OCI-LY3 (cell line): ENCODE data around the gene RASGRF2.

Source experiments
- H2AFZ ChIP-seq: fragments of 200-600, 300-600 bp; shearing (Covaris generic); 2 replicates; pipeline ENCODE4 v1.6.0; 2014; ENCODE audit warnings: antibody characterized with exemption, low read depth, low read length
- H3K27ac ChIP-seq: fragments of 200-600, 300-600 bp; sonication (generic); 2 replicates; pipeline ENCODE4 v1.5.1; 2014; ENCODE audit warnings: mild to moderate bottlenecking, low read length, moderate library complexity, mixed read lengths
- H3K27me3 ChIP-seq: fragments of 200-600, 300-600 bp; sonication (generic); 2 replicates; pipeline ENCODE4 v1.6.1; 2014; ENCODE audit warnings: low read depth, low read length, mixed read lengths
- H3K36me3 ChIP-seq: fragments of 200-600, 300-600 bp; sonication (generic); replicated peaks from 2 replicates; pipeline ENCODE3; 2014; ENCODE audit warnings: low read depth, low read length, mixed read lengths
- H3K4me1 ChIP-seq: fragments of 300-600, 200-600 bp; sonication (generic); 2 replicates; pipeline ENCODE4 v1.6.1; 2014; ENCODE audit warnings: low read length, mixed read lengths
- H3K4me2 ChIP-seq: fragments of 200-600, 300-600 bp; sonication (generic); 2 replicates; pipeline ENCODE4 v1.6.1; 2014; ENCODE audit warnings: low read length, mixed read lengths
- H3K4me3 ChIP-seq: fragments of 300-600, 200-600 bp; sonication (generic); 2 replicates; pipeline ENCODE4 v1.5.1; 2014; ENCODE audit warnings: antibody characterized with exemption, mild to moderate bottlenecking, low read length, moderate library complexity
- H3K79me2 ChIP-seq: fragments of 300-600, 200-600 bp; shearing (Covaris generic); 2 replicates; pipeline ENCODE4 v1.6.1; 2014; ENCODE audit warnings: mild to moderate bottlenecking, low read length, mixed read lengths
- H3K9ac ChIP-seq: fragments of 300-600, 200-600 bp; shearing (Covaris generic); 2 replicates; pipeline ENCODE4 v1.6.0; 2014; ENCODE audit warnings: mild to moderate bottlenecking, low read length, moderate library complexity
- H3K9me3 ChIP-seq: fragments of 200-600, 300-600 bp; shearing (Covaris generic); 2 replicates; pipeline ENCODE4 v1.6.1; 2014; ENCODE audit warnings: low read length, mixed read lengths; ENCODE audit not compliant: insufficient read depth
- H4K20me1 ChIP-seq: fragments of 200-600, 300-600 bp; sonication (generic); 2 replicates; pipeline ENCODE4 v1.6.1; 2016; ENCODE audit warnings: low read length, mixed read lengths; ENCODE audit not compliant: insufficient read depth
- CTCF ChIP-seq: fragments of 200-600, 300-600 bp; sonication (generic); IDR thresholded peaks from 2 replicates; pipeline ENCODE4 v1.5.1; 2014; ENCODE audit warnings: antibody characterized with exemption, low read length, low read depth
- EZH2phosphoT487 ChIP-seq: fragments of 200-600 bp; shearing (Covaris generic); IDR thresholded peaks from 2 replicates; pipeline ENCODE4 v1.6.1; 2018; ENCODE audit warnings: antibody characterized with exemption, mixed run types, low read depth

The RASGRF2 gene

GRCh38 chr5:80963521-80963895, 3.3 kb downstream of the RASGRF2 start:
- H3K4me2 ChIP-seq = no peak overlapping the region
- H3K79me2 ChIP-seq = no peaks in the 10 kb centered on the region
- no peaks in the 10 kb centered on the region for H4K20me1 ChIP-seq
- H3K4me1 ChIP-seq = peaks cover 38% of the 10 kb centered on the region
- no peak overlapping the region for H2AFZ ChIP-seq
- H3K27me3 ChIP-seq = peaks cover 8% of the 10 kb centered on the region
- TF ChIP-seq CTCF = no peak
- TF ChIP-seq EZH2phosphoT487 = no peak
- no peak overlapping the region for H3K27ac ChIP-seq
- H3K9me3 ChIP-seq = no peaks in the 10 kb centered on the region
- no peaks in the 10 kb centered on the region for H3K36me3 ChIP-seq
- no peak overlapping the region for H3K9ac ChIP-seq
- no peak overlapping the region for H3K4me3 ChIP-seq

GRCh38 chr5:80963966-80964481, 3.9 kb downstream of the RASGRF2 start:
- Histone ChIP-seq H3K4me3 (peak overlapping the region; percentile 32; the same call in 1 of the 2 replicates), H3K27ac (no peak overlapping the region)

GRCh38 chr5:80964491-80964890, 4.3 kb downstream of the RASGRF2 start:
- Histone ChIP-seq H3K27me3 (peaks cover 8% of the 10 kb centered on the region), H3K79me2 (no peaks in the 10 kb centered on the region), H3K4me1 (peaks cover 30% of the 10 kb centered on the region), H2AFZ (no peak overlapping the region), H3K9ac (no peak overlapping the region), H3K27ac (no peak overlapping the region), H3K4me2 (peak overlapping the region; percentile 65), H3K36me3 (no peaks in the 10 kb centered on the region), H4K20me1 (no peaks in the 10 kb centered on the region), H3K4me3 (peak overlapping the region; percentile 52), H3K9me3 (no peaks in the 10 kb centered on the region)
- TF ChIP-seq CTCF (no peak), EZH2phosphoT487 (no peak)

More at GRCh38 chr5:80963966-80964481, 3.9 kb downstream of the RASGRF2 start:
- peaks cover 34% of the 10 kb centered on the region for H3K4me1 ChIP-seq
- no peaks in the 10 kb centered on the region for H4K20me1 ChIP-seq
- no peak overlapping the region for H3K9ac ChIP-seq
- TF ChIP-seq EZH2phosphoT487 = no peak
- TF ChIP-seq CTCF = no peak
- peak overlapping the region; percentile 65 for H3K4me2 ChIP-seq
- H3K79me2 ChIP-seq = no peaks in the 10 kb centered on the region
- no peaks in the 10 kb centered on the region for H3K9me3 ChIP-seq
- H2AFZ ChIP-seq = no peak overlapping the region
- H3K36me3 ChIP-seq = no peaks in the 10 kb centered on the region
- H3K27me3 ChIP-seq = peaks cover 8% of the 10 kb centered on the region

GRCh38 chr5:80964919-80965318, 4.8 kb downstream of the RASGRF2 start:
- Histone ChIP-seq H3K4me3 (peak overlapping the region; percentile 52), H2AFZ (peak overlapping the region; percentile 12; the same call in 1 of the 2 replicates), H4K20me1 (no peaks in the 10 kb centered on the region), H3K9me3 (no peaks in the 10 kb centered on the region), H3K4me2 (peak overlapping the region; percentile 65), H3K9ac (no peak overlapping the region), H3K27me3 (peaks cover 8% of the 10 kb centered on the region), H3K4me1 (peaks cover 25% of the 10 kb centered on the region), H3K36me3 (no peaks in the 10 kb centered on the region), H3K27ac (no peak overlapping the region), H3K79me2 (no peaks in the 10 kb centered on the region)
- TF ChIP-seq CTCF (no peak), EZH2phosphoT487 (no peak)
